Measurements from ENCODE around the gene ADGRD1.

The ADGRD1 gene

GRCh38 chr12:130911193-130911592, 42.5 kb upstream of the ADGRD1 start:
- Histone ChIP-seq H3K9ac (ENCODE audit: low read length) (no peak overlapping the region), H3K4me1 (ENCODE audit: control insufficient read depth in 1 of 2, insufficient read depth in 2 of 2, low read length in 2 of 2) (no peaks in the 10 kb centered on the region), H3K23ac (ENCODE audit: low read length) (no peak overlapping the region), H3K36me3 (ENCODE audit: control insufficient read depth in 1 of 2, insufficient read depth in 2 of 2, low read length in 2 of 2) (no peaks in the 10 kb centered on the region), H4K12ac (ENCODE audit: low read depth, low read length) (no peak overlapping the region), H4K91ac (ENCODE audit: low read depth, low read length) (no peak overlapping the region), H3K18ac (ENCODE audit: low read length) (no peak overlapping the region), H3K4me2 (ENCODE audit: low read length) (no peak overlapping the region), H3K9me3 (ENCODE audit: insufficient read depth, low read depth, low read length) (no peaks in the 10 kb centered on the region), H4K8ac (ENCODE audit: low read depth, low read length) (no peak overlapping the region), H3K27ac (ENCODE audit: low read depth, low read length) (no peak overlapping the region), H3K4me3 (ENCODE audit: low read depth, low read length) (no peak overlapping the region), H3K79me2 (ENCODE audit: control insufficient read depth, insufficient read depth, low read length, poor library complexity) (no peaks in the 10 kb centered on the region), H2BK12ac (ENCODE audit: low read length) (no peak overlapping the region), H3K14ac (ENCODE audit: low read length) (no peak overlapping the region), H3K4ac (ENCODE audit: low read depth, low read length) (no peak overlapping the region), H2BK5ac (ENCODE audit: low read depth, low read length, poor library complexity) (no peak overlapping the region), H2AK5ac (ENCODE audit: low read length) (no peak overlapping the region), H2AFZ (ENCODE audit: insufficient read depth, low read length, poor library complexity) (no peak overlapping the region), H2BK120ac (ENCODE audit: insufficient read depth, low read length, poor library complexity) (no peak overlapping the region), H3K27me3 (ENCODE audit: insufficient read depth, low read length) (no peaks in the 10 kb centered on the region), H3K79me1 (ENCODE audit: low read length) (no peaks in the 10 kb centered on the region)
- WGBS (ENCODE audit: extremely low coverage, insufficient coverage, insufficient read length): no CpG with 5 or more reads among the region's 1 CpG
- no peak for DNase-seq

- no peak overlapping the region for H2BK12ac ChIP-seq (ENCODE audit: low read length)
- H3K9ac ChIP-seq (ENCODE audit: low read length): no peak overlapping the region
- H3K9me3 ChIP-seq (ENCODE audit: insufficient read depth, low read depth, low read length): no peaks in the 10 kb centered on the region
- no peak overlapping the region for H4K12ac ChIP-seq (ENCODE audit: low read depth, low read length)
- H4K8ac ChIP-seq (ENCODE audit: low read depth, low read length): no peak overlapping the region
- no peaks in the 10 kb centered on the region for H3K79me1 ChIP-seq (ENCODE audit: low read length)
- no peak overlapping the region for H4K91ac ChIP-seq (ENCODE audit: low read depth, low read length)
- H3K36me3 ChIP-seq (ENCODE audit: control insufficient read depth in 1 of 2, insufficient read depth in 2 of 2, low read length in 2 of 2): no peaks in the 10 kb centered on the region
- H3K27ac ChIP-seq (ENCODE audit: low read depth, low read length): no peak overlapping the region
- H3K4me1 ChIP-seq (ENCODE audit: control insufficient read depth in 1 of 2, insufficient read depth in 2 of 2, low read length in 2 of 2): no peaks in the 10 kb centered on the region
- H2AFZ ChIP-seq (ENCODE audit: insufficient read depth, low read length, poor library complexity): no peak overlapping the region
- no peak overlapping the region for H3K18ac ChIP-seq (ENCODE audit: low read length)
- H3K4me3 ChIP-seq (ENCODE audit: low read depth, low read length): no peak overlapping the region
- no peak overlapping the region for H3K23ac ChIP-seq (ENCODE audit: low read length)
- no peak for DNase-seq
- H2AK5ac ChIP-seq (ENCODE audit: low read length): no peak overlapping the region
- H2BK5ac ChIP-seq (ENCODE audit: low read depth, low read length, poor library complexity): no peak overlapping the region
- no peaks in the 10 kb centered on the region for H3K79me2 ChIP-seq (ENCODE audit: control insufficient read depth, insufficient read depth, low read length, poor library complexity)
- no peak overlapping the region for H3K4me2 ChIP-seq (ENCODE audit: low read length)
- H3K27me3 ChIP-seq (ENCODE audit: insufficient read depth, low read length): no peaks in the 10 kb centered on the region
- no peak overlapping the region for H3K4ac ChIP-seq (ENCODE audit: low read depth, low read length)
- H2BK120ac ChIP-seq (ENCODE audit: insufficient read depth, low read length, poor library complexity): no peak overlapping the region
- H3K14ac ChIP-seq (ENCODE audit: low read length): no peak overlapping the region
Measured at GRCh38 chr12:130911933-130912332, 41.8 kb upstream of the ADGRD1 start.

GRCh38 chr12:130916241-130916911, 37.3 kb upstream of the ADGRD1 start:
- Histone ChIP-seq H3K79me1 (ENCODE audit: low read length) (no peaks in the 10 kb centered on the region), H3K9me3 (ENCODE audit: insufficient read depth, low read depth, low read length) (no peaks in the 10 kb centered on the region), H2AK5ac (ENCODE audit: low read length) (no peak overlapping the region), H3K4me1 (ENCODE audit: control insufficient read depth in 1 of 2, insufficient read depth in 2 of 2, low read length in 2 of 2) (no peaks in the 10 kb centered on the region), H3K14ac (ENCODE audit: low read length) (no peak overlapping the region), H3K23ac (ENCODE audit: low read length) (no peak overlapping the region), H3K4me3 (ENCODE audit: low read depth, low read length) (no peak overlapping the region), H2AFZ (ENCODE audit: insufficient read depth, low read length, poor library complexity) (no peak overlapping the region), H2BK120ac (ENCODE audit: insufficient read depth, low read length, poor library complexity) (no peak overlapping the region), H3K18ac (ENCODE audit: low read length) (no peak overlapping the region), H3K36me3 (ENCODE audit: control insufficient read depth in 1 of 2, insufficient read depth in 2 of 2, low read length in 2 of 2) (no peaks in the 10 kb centered on the region), H2BK5ac (ENCODE audit: low read depth, low read length, poor library complexity) (no peak overlapping the region), H4K91ac (ENCODE audit: low read depth, low read length) (no peak overlapping the region), H3K9ac (ENCODE audit: low read length) (no peak overlapping the region), H2BK12ac (ENCODE audit: low read length) (no peak overlapping the region), H3K27me3 (ENCODE audit: insufficient read depth, low read length) (no peaks in the 10 kb centered on the region), H4K12ac (ENCODE audit: low read depth, low read length) (no peak overlapping the region), H3K4ac (ENCODE audit: low read depth, low read length) (no peak overlapping the region), H3K27ac (ENCODE audit: low read depth, low read length) (no peak overlapping the region), H3K79me2 (ENCODE audit: control insufficient read depth, insufficient read depth, low read length, poor library complexity) (no peaks in the 10 kb centered on the region), H3K4me2 (ENCODE audit: low read length) (no peak overlapping the region), H4K8ac (ENCODE audit: low read depth, low read length) (no peak overlapping the region)
- DNase-seq: peak; percentile 34 to 75
- no CpG with 5 or more reads among the region's 37 CpGs for WGBS (ENCODE audit: extremely low coverage, insufficient coverage, insufficient read length)

- no peak overlapping the region for H3K27ac ChIP-seq (ENCODE audit: low read depth, low read length)
- H3K18ac ChIP-seq (ENCODE audit: low read length): no peak overlapping the region
- H2BK12ac ChIP-seq (ENCODE audit: low read length): no peak overlapping the region
- H2AFZ ChIP-seq (ENCODE audit: insufficient read depth, low read length, poor library complexity): no peak overlapping the region
- no peak overlapping the region for H4K12ac ChIP-seq (ENCODE audit: low read depth, low read length)
- H2AK5ac ChIP-seq (ENCODE audit: low read length): no peak overlapping the region
- no peak overlapping the region for H3K4me3 ChIP-seq (ENCODE audit: low read depth, low read length)
- H3K36me3 ChIP-seq (ENCODE audit: control insufficient read depth in 1 of 2, insufficient read depth in 2 of 2, low read length in 2 of 2): no peaks in the 10 kb centered on the region
- H3K14ac ChIP-seq (ENCODE audit: low read length): no peak overlapping the region
- H3K9me3 ChIP-seq (ENCODE audit: insufficient read depth, low read depth, low read length): no peaks in the 10 kb centered on the region
- no peak overlapping the region for H2BK120ac ChIP-seq (ENCODE audit: insufficient read depth, low read length, poor library complexity)
- no peaks in the 10 kb centered on the region for H3K79me2 ChIP-seq (ENCODE audit: control insufficient read depth, insufficient read depth, low read length, poor library complexity)
- WGBS (ENCODE audit: extremely low coverage, insufficient coverage, insufficient read length): no CpG with 5 or more reads among the region's 13 CpGs
- no peak overlapping the region for H4K91ac ChIP-seq (ENCODE audit: low read depth, low read length)
- H3K4ac ChIP-seq (ENCODE audit: low read depth, low read length): no peak overlapping the region
- no peaks in the 10 kb centered on the region for H3K27me3 ChIP-seq (ENCODE audit: insufficient read depth, low read length)
- DNase-seq: no peak
- H2BK5ac ChIP-seq (ENCODE audit: low read depth, low read length, poor library complexity): no peak overlapping the region
- no peaks in the 10 kb centered on the region for H3K79me1 ChIP-seq (ENCODE audit: low read length)
- no peak overlapping the region for H4K8ac ChIP-seq (ENCODE audit: low read depth, low read length)
- H3K4me1 ChIP-seq (ENCODE audit: control insufficient read depth in 1 of 2, insufficient read depth in 2 of 2, low read length in 2 of 2): no peaks in the 10 kb centered on the region
- no peak overlapping the region for H3K4me2 ChIP-seq (ENCODE audit: low read length)
- H3K9ac ChIP-seq (ENCODE audit: low read length): no peak overlapping the region
- no peak overlapping the region for H3K23ac ChIP-seq (ENCODE audit: low read length)
Measured at GRCh38 chr12:130917607-130918006, 36.1 kb upstream of the ADGRD1 start.

All from trophoblast cell (in vitro differentiated cells and primary cell).